Stomach smooth muscle (tissue), 2 donors: ENCODE results near the gene IGSF10.

Source experiments
- H3K27ac ChIP-seq: one replicate; pipeline ENCODE4 v1.7.0; 2013; ENCODE audit warnings: mild to moderate bottlenecking, low read length, inconsistent platforms
- H3K27me3 ChIP-seq, 2 donors: one replicate each; pipeline ENCODE4 v1.7.0; 2013; ENCODE audit warnings: low read length in 2 of 2; ENCODE audit not compliant: insufficient read depth in 2 of 2, control insufficient read depth in 1 of 2
- H3K36me3 ChIP-seq, 2 donors: one replicate each; pipeline ENCODE4 v1.7.0; 2013; ENCODE audit warnings: low read length in 2 of 2; ENCODE audit not compliant: control insufficient read depth in 2 of 2, insufficient read depth in 2 of 2
- H3K4me1 ChIP-seq: one replicate; pipeline ENCODE4 v1.7.0; 2013; ENCODE audit warnings: low read length; ENCODE audit not compliant: control insufficient read depth, insufficient read depth
- H3K4me3 ChIP-seq, 2 donors: one replicate each; pipeline ENCODE4 v1.7.0; 2013; ENCODE audit warnings: low read length in 2 of 2
- H3K9ac ChIP-seq, 2 donors: one replicate each; pipeline ENCODE4 v1.7.0; 2013; ENCODE audit warnings: low read length in 2 of 2, mild to moderate bottlenecking in 1 of 2
- H3K9me3 ChIP-seq, 2 donors: one replicate each; pipeline ENCODE4 v1.7.0; 2013; ENCODE audit warnings: low read length in 2 of 2; ENCODE audit not compliant: control insufficient read depth in 2 of 2
- donor health status: healthy.
- donor health status: Pancreatic carcinoma.

Gene IGSF10

DNA sequence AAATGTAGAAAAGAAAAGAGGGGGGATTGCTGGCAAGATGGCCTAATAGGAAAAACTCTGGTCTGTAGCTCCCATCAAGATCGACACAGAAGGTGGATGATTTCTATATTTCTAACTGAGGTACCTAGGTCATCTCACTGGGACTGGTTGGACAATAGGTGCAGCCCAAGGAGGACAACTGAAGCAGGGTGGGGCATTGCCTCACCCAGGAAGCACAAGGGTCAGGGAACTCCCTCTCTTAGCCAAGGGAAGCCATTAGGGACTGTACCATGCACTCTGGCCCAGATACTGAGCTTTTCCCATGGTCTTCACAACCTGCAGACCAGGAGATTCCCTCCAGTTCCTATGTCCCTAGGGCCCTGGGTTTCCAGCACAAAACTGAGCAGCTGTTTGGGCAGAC, 22.6 kb upstream of the IGSF10 start:
- no peaks in the 10 kb centered on the region for H3K27me3 ChIP-seq
- no peaks in the 10 kb centered on the region for H3K4me1 ChIP-seq
- H3K9ac ChIP-seq, result no peak overlapping the region
- peaks cover 3 to 4% of the 10 kb centered on the region in 2 donors for H3K9me3 ChIP-seq
- no peak overlapping the region for H3K27ac ChIP-seq
- H3K4me3 ChIP-seq, result no peak overlapping the region
- H3K36me3 ChIP-seq, result no peaks in the 10 kb centered on the region

DNA sequence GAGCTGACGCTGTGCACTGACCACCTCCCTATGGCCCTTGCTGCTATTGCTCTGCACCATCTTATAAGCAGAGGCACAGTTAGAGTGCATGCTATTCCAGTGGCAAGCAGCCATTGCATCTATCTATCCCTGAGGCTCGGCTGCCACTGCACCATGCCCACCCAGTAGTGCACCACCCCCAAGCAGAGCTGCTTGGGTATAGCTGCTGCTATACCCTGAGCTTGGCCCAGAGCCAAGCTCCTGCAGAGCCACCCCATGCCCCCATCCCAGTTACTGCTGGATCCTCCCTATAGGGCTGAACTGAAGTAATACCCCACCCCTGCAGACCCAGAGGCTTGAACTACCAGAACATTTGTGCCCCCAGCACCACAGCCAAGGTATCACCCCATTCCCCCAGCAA, 19.6 kb upstream of the IGSF10 start:
- Histone ChIP-seq H3K4me1 (no peaks in the 10 kb centered on the region), H3K9me3 (peaks cover 3 to 4% of the 10 kb centered on the region in 2 donors), H3K27me3 (no peaks in the 10 kb centered on the region), H3K9ac (no peak overlapping the region), H3K27ac (no peak overlapping the region), H3K36me3 (no peaks in the 10 kb centered on the region), H3K4me3 (no peak overlapping the region)

DNA sequence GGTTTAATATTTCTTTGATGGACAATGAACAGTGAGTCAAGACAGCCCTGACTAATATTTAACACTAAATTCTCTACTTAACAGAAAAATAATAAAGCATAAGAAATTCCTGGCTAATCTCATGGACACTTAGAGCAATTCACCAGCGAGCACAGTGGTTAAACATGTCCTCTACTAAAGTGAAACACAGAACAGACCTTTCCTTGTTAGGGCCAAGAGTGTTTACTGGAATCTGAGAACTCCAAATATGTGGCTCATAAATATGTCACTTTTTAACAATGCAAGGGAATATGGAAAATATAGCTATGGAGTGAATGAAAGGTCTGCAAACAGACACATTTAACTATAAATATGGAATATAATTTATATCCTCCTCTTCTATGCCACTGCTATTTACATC, 18.6 kb upstream of the IGSF10 start:
- Histone ChIP-seq H3K36me3 (no peaks in the 10 kb centered on the region), H3K9me3 (peaks cover 3 to 4% of the 10 kb centered on the region in 2 donors), H3K27me3 (no peaks in the 10 kb centered on the region)

DNA sequence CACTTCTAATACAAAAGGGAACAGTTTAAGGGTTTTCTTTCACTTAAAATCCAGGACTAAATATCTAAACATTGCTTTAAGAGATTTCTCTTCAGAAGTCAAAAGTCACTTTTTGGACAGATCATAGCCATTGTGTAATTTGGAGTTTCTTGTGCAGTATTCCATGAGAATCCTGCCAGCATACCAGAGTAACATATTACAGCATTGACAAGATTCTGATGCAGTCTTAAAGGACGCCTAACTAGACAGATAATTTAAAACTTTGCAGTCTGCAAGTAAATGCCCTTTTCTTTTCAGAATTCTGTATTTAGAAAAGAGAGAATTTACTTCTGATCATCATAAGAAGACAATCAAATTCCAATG, 17.5 kb upstream of the IGSF10 start:
- Histone ChIP-seq H3K27me3 (no peaks in the 10 kb centered on the region), H3K36me3 (no peaks in the 10 kb centered on the region), H3K4me3 (no peak overlapping the region), H3K9ac (no peak overlapping the region), H3K9me3 (peaks cover 3 to 4% of the 10 kb centered on the region in 2 donors), H3K4me1 (no peaks in the 10 kb centered on the region), H3K27ac (no peak overlapping the region)

More for the DNA sequence above, 18.6 kb upstream of the IGSF10 start:
- H3K4me1 ChIP-seq, result no peaks in the 10 kb centered on the region
- no peak overlapping the region for H3K4me3 ChIP-seq
- no peak overlapping the region for H3K27ac ChIP-seq
- H3K9ac ChIP-seq, result no peak overlapping the region

GRCh38 chr3:151477591-151478334, 16.9 kb upstream of the IGSF10 start:
- Histone ChIP-seq H3K27me3 (no peaks in the 10 kb centered on the region), H3K4me1 (no peaks in the 10 kb centered on the region), H3K27ac (no peak overlapping the region), H3K9ac (no peak overlapping the region), H3K4me3 (no peak overlapping the region), H3K9me3 (peaks cover 3 to 4% of the 10 kb centered on the region in 2 donors), H3K36me3 (no peaks in the 10 kb centered on the region)

- H3K27me3 ChIP-seq, result no peaks in the 10 kb centered on the region
- H3K27ac ChIP-seq, result no peak overlapping the region
- no peak overlapping the region for H3K4me3 ChIP-seq
- no peaks in the 10 kb centered on the region for H3K4me1 ChIP-seq
- no peaks in the 10 kb centered on the region for H3K36me3 ChIP-seq
- no peak overlapping the region for H3K9ac ChIP-seq
- peaks cover 0 to under 1% of the 10 kb centered on the region in 2 donors for H3K9me3 ChIP-seq
Observed at GRCh38 chr3:151476344-151477018, 15.6 kb upstream of the IGSF10 start.

DNA sequence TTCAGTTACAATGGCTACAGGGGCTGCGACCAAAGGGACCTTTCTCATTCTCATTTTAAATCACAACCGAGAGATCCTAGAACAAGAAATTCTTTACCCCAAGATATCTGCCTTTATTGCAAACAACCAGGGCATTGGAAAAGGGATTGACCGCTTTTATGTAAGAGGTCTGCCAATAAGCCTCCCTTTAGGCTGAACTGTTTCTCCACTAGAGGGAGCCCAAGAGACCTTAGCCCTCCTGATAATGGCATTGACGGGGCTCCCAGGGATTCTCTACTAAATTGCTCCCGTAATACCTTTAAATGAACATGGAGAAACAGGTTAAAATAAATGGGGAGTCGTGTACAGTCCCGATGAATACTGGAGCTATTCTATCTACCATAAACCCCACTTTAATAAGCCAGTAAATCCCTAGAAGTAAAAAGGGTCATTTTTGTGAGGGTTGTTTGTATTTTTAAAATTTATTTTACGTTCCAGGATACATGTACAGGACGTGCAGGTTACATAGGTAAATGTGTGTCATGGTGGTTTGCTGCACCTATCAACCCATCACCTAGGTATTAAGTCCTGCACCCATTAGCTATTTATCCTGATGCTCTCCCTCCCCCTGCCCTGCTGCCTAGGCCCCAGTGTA, 7.5 kb upstream of the IGSF10 start:
- no peak overlapping the region for H3K4me3 ChIP-seq
- no peaks in the 10 kb centered on the region for H3K9me3 ChIP-seq
- H3K27me3 ChIP-seq, result no peaks in the 10 kb centered on the region
- H3K36me3 ChIP-seq, result no peaks in the 10 kb centered on the region
- H3K27ac ChIP-seq, result no peak overlapping the region
- no peaks in the 10 kb centered on the region for H3K4me1 ChIP-seq
- H3K9ac ChIP-seq, result no peak overlapping the region

GRCh38 chr3:151467069-151467468, 6.2 kb upstream of the IGSF10 start:
- Histone ChIP-seq H3K4me3 (no peak overlapping the region), H3K27me3 (no peaks in the 10 kb centered on the region)

GRCh38 chr3:151462991-151463390, 2.1 kb upstream of the IGSF10 start:
- no peaks in the 10 kb centered on the region for H3K9me3 ChIP-seq
- H3K36me3 ChIP-seq, result no peaks in the 10 kb centered on the region
- peaks cover 5 to 9% of the 10 kb centered on the region in 2 donors for H3K27me3 ChIP-seq
- no peak overlapping the region for H3K27ac ChIP-seq
- no peak overlapping the region for H3K4me3 ChIP-seq
- no peaks in the 10 kb centered on the region for H3K4me1 ChIP-seq
- no peak overlapping the region for H3K9ac ChIP-seq

More at GRCh38 chr3:151467069-151467468, 6.2 kb upstream of the IGSF10 start:
- Histone ChIP-seq H3K9me3 (no peaks in the 10 kb centered on the region), H3K27ac (no peak overlapping the region), H3K9ac (no peak overlapping the region), H3K4me1 (no peaks in the 10 kb centered on the region), H3K36me3 (no peaks in the 10 kb centered on the region)

DNA sequence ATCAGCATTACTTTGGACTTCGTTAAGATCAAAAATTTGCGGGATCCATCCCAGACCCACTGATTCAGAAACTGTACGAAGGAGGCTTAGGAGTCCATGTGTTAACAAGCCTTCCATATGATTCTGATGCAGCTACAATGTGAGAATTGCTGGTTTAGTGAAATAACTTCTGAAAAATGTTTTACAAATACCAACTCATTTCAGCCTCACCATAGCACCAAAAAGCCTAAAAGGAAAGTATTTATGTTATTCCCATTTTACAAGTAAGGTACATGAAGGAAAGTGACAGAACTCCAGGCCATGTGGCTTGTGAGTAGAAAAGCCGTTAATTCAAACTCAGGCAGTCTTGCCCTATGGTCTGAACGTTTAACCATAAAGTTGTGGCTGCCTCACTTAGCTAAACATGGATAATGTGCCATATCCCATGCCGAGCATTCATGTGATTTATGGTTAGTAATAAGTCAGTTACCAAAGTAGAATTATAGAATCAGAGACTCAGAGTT, 1.5 kb upstream of the IGSF10 start:
- no peaks in the 10 kb centered on the region for H3K9me3 ChIP-seq
- H3K27ac ChIP-seq, result no peak overlapping the region
- no peaks in the 10 kb centered on the region for H3K36me3 ChIP-seq
- no peak overlapping the region for H3K4me3 ChIP-seq
- H3K4me1 ChIP-seq, result no peaks in the 10 kb centered on the region
- H3K9ac ChIP-seq, result no peak overlapping the region
- H3K27me3 ChIP-seq, result peaks cover 5 to 9% of the 10 kb centered on the region in 2 donors
